GM12875 (cell line): ENCODE measurements around the gene ARHGAP36.

Experiments
- H3K4me3 ChIP-seq: one replicate; pipeline ENCODE4 v1.5.1; 2011; ENCODE audit warnings: low read depth, low read length, control low read depth
- TF ChIP-seq, protein P1 (sequence below): IDR thresholded peaks from 2 replicates; pipeline ENCODE4 v1.5.1; 2011; ENCODE audit warnings: low read depth, mild to moderate bottlenecking, control low read depth, inconsistent platforms, low read length, moderate library complexity, borderline replicate concordance; ENCODE audit not compliant: insufficient read depth

Gene ARHGAP36

DNA sequence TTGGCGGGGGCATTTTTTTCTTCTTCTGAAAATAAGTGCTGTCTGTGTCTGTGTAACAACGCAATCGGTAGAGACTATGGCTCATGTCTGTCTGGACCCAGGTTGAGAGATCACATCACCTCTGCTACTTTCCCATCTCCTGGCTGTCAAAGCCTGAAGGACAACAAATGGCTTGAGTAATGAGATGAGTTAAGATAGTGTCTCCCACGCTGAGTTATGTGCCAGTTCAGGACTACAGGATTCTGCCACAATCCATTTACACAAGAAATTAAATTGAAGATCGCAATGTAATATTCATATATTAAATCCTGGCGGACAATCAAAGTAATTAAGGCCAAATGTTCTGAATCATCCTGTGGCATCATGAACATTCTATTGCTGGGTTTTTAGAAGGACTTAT lies 16.5 kb upstream of the ARHGAP36 start:
- H3K4me3 ChIP-seq = no peak overlapping the region
- TF ChIP-seq, protein P1, sequence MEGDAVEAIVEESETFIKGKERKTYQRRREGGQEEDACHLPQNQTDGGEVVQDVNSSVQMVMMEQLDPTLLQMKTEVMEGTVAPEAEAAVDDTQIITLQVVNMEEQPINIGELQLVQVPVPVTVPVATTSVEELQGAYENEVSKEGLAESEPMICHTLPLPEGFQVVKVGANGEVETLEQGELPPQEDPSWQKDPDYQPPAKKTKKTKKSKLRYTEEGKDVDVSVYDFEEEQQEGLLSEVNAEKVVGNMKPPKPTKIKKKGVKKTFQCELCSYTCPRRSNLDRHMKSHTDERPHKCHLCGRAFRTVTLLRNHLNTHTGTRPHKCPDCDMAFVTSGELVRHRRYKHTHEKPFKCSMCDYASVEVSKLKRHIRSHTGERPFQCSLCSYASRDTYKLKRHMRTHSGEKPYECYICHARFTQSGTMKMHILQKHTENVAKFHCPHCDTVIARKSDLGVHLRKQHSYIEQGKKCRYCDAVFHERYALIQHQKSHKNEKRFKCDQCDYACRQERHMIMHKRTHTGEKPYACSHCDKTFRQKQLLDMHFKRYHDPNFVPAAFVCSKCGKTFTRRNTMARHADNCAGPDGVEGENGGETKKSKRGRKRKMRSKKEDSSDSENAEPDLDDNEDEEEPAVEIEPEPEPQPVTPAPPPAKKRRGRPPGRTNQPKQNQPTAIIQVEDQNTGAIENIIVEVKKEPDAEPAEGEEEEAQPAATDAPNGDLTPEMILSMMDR = no peak

DNA sequence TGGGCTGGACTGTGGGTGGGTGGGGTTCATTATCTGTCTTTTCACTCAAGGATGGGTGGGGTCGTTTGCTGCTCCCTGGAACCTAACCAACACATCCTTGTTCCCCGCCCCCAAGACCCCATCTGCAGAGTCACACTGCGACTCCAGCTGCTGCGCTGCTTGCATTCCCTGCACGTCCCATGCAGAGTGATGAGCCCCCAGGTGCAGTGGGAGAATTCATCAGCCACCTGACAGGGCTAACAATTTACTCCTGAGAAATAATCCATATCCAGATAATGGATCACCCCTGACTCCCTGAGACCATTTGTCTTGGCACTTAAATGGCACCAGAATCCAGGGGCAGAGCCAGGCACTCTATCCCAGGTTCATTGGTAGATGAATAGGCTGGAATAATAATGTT lies 12.4 kb upstream of the ARHGAP36 start:
- no peak overlapping the region for H3K4me3 ChIP-seq

DNA sequence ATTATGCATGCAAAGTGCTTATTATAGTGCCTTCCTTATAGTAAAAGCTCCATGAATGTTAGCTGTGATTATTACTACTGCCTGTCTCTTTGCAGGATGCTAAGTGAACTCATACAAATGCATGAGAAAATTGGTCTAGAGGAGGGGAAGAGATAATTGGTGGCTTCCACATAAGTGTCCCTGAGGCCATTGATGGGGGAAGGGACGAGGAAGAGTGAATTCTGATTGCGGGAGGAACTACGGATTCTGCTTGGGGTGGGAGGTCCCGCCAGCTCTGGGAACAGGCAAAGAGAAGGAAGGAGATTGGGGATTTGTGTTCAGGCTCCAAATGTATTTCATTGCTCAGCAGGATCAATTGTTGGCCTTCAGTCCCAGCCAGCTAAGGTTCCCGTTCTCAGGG lies 11.6 kb upstream of the ARHGAP36 start:
- H3K4me3 ChIP-seq = no peak overlapping the region

More for the DNA sequence above, 12.4 kb upstream of the ARHGAP36 start:
- TF ChIP-seq, protein P1 = no peak

DNA sequence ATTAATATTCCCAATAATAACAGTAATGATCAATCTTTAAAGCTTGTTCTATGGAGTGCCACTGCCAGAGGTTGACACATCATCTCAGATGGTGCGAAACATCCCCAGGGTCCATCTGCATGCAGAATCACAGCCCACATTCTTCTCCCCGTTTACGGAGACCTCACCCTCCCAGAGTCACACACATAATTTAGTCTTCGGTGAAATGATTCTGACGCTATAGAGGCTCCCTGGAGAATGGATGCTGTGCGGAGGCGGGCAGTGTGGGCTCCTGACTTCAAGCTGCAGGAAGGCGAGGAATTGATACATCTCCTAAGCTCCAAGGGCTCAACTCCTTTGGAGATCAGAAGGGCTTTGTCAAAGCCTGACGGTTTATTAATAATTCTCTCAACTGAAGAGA lies 11.0 kb upstream of the ARHGAP36 start:
- TF ChIP-seq, protein P1 = no peak
- no peak overlapping the region for H3K4me3 ChIP-seq

More for the DNA sequence above, 11.6 kb upstream of the ARHGAP36 start:
- TF ChIP-seq, protein P1 = no peak

DNA sequence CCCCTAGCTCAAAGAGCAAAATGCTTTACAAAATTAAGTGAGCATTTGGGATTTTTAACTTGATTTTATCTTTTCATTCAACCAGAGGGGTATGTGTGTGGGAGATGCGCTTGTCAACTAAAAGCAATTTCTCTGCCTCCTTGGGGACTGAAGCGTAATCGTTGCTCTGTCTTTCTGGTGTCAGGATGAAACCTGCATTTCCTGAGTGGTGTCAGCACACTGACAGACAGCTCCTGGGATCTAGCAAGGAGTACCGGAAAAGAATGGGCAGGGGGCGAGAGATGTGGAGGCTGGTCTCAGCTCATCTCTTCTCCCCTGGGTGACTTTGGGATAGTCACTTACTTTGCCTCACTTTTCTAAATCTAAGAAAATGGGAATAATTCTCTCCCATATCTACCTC lies 5.1 kb upstream of the ARHGAP36 start:
- TF ChIP-seq, protein P1 = no peak
- H3K4me3 ChIP-seq = no peak overlapping the region

DNA sequence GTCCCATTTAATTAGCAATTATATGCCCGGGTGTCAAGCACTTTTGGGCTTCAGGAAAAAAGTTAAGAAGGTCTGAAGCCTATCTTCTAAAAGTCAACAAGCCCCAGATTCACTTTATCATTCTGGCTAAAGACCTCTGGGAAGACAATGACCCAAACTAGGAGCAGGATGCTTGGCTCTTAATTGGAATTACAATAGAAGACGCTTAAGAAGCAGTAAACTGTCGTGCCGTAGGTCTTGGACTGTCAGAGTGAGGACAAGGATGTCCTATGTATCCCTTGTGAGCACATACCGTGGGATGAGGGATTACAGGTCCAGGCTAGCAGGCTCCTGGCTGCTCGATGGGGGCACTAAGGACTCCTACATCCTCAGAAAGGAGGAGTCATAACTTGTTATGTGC lies 3.2 kb upstream of the ARHGAP36 start:
- TF ChIP-seq, protein P1 = no peak
- H3K4me3 ChIP-seq = no peak overlapping the region

DNA sequence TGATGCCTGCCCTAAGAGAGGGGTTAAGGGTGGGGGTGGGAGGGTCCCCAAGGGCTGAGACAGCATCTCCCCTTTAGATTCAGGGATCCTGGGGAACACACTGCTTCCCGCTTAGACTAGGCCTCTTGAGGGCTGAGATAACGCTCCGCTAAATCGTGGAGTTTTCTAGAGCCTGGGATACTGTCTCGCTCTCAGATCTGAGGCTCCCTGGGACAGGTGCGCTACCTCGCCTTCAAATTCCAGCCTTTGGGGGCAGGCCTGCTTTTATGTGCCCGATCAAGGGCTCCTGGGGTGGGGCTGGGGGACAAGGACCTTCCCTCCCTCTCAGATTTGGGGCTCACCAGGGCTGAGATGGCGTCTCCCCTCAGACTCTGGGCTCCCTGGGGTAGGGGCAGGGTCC lies 440 bp upstream of the ARHGAP36 start:
- no peak overlapping the region for H3K4me3 ChIP-seq
- TF ChIP-seq, protein P1 = no peak
